ENCODE data around the gene PAK6.
A peak's percentile ranks its signal among the peaks of the same experiment; 100 is the strongest.

PAK6 gene

DNA sequence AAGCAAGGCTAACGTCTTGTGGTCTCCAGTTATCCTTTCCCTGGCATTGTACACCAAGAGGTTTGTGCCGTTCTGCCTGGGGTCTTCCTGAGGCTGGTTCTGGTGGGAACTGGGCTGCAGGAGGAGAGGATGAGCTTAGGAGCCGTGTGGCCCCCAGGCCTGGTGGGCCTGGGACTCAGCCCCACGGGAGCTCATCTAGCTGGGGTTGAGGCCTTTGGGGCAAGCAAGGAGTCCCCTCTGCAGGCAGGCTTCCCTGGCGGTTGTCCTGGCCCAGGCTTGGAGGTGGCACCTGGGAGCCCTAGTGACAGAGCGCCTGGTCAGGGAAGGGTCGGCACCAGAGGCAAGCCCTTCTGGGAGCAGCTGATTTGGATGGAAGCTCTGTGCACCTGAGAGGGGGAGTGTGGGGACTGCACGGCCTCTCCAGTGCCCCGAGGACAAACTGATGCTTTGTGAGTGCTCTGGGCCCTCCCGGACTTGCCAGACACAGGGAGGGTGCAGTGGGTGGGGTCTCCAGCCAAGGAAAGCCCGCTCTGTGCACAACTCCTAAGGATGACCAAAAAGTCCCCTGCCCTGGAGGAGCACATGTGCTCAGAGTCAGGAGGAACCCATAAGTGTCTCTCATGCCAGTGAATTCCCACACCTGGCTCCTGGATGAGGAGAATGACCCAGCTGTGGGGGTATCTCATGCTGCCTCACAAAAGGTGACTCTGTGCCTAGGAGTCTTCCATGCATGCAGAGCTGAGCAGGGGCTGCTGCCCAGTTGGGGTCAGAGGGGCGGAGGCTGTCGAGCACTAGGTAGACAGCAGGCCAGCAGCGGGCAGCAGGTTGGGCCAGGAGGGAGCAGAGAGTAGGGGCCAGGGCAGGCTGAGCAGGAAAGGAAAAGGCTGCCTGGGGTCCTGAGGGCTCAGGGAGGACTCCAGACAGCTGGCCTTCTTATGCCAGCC is 2.7 kb downstream of the PAK6 start:
- peak; percentile 7 to 12 for DNase-seq

DNA sequence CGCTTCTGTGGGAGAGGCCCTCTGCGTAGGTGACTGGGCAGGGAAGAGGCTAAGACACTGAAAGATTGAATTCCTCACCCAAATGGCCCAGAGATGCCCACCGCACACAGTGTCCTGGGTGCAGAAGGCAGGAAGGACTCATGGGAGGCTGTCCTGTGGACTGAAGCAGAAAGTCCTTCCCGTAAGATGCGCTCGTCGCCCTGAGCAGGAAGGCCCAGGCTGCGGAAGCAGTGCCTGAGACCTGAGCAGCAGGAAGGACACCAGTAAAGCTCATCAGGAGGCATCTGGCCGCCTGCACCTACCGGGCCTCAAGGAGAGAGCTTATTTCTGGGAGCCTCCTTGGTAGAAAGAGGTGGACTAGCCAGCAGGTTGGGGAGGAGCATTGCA is 3.3 kb downstream of the PAK6 start:
- peak; percentile 9 to 13 for DNase-seq

DNA sequence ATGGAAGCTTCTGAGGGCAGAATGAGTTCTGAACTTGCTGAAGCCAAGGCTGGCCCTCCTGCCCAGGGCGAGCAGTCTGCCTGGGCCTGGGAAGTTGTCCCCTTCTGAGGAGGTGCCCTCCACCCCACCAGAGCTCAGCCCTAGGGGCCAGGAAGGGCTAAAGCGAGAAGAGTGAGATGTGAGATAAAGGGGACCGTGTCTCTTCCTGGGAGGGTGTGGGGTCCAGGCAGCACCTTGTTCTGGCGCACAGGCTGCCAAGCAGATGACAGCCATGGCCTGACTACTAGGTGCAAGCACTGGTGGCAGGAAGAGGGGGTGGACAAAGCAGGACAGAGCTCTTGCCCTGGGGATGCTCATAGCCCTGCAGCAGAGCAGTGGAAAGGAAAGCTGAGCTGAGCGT is 3.7 kb downstream of the PAK6 start:
- peak in 1 of 2 experiments; percentile 6 for DNase-seq

GRCh38 chr15:40243126-40243810 is 4.4 kb downstream of the PAK6 start:
- peak in 1 of 2 experiments; percentile 8 for DNase-seq

- no peak for DNase-seq
Observed at GRCh38 chr15:40244961-40245523, 6.2 kb downstream of the PAK6 start.

DNA sequence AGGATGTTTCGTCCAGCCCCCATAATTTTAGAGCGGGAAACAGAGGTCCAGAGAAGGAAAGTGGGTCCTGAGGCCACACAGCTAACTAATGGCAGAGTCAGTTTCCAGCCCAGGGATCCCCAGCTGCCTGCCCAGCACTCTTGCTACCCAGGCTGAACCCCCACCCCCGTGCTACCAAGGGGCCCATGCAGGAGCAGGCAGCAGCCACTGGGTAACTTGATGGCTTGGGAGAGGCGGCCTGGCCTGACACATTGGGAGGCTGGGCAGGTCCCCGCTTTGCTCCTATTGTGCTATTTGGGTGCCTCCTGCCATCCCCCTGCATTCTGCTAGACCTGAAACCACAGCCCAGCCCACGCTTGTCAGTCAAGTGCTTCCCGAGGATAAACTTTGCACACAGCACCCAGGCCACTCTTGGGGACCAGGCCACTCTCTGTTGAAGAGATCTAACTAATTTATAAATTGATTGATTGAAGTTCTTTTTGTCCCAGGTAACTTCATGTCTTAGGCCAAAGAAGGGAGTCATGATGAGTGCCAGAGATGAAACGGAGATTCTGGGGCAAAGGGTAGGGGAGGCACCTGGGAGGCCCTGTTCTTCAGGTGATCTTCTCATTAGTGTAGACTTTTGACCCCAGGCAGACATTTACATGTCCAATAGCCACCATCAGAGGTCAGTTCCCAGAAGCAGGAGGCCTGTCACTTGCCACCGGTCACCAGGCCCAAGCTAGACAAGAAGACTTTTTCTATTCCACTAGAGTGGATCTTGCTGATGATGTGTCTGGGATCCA is 7.0 kb downstream of the PAK6 start:
- DNase-seq = no peak

DNA sequence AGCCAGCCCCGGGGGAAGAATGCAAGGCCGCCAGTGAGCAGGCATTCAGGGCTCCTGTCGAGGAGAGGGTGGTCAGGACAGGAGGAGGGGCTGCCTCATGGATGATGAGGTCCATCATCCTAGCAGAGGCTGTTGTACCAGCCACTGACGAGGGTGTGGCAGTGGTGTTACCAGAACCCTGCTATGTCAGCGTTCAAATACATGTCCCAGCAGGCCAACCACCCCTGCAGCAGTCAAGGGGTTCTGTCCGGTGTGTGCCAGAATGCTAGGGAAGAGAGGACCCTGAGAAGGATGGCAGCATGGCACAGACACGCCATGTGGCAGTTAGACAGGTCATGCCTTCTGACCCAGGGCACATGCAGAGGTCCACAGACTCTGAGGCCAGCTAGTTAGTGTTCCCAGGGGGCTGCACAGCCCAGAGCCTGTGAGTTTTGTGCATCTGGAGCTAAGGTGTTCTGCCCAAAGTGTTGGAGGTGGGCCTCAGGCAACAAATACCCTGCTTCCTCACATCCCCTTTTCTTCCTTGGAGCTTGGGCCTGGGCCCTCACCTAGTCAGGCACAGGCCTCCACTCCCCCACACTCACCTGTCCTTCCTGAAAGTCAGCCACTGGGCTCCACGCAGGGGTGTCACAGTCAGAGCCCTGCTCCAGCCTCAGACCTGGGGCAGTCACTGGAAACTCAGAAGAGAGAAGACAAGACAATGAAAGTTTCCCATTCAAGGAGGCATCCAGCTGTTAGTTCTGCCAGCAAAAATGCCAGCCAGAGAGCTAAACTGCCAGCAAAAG is 7.8 kb downstream of the PAK6 start:
- no peak for DNase-seq

GRCh38 chr15:40247406-40247971 is 8.6 kb downstream of the PAK6 start:
- no peak for DNase-seq

DNA sequence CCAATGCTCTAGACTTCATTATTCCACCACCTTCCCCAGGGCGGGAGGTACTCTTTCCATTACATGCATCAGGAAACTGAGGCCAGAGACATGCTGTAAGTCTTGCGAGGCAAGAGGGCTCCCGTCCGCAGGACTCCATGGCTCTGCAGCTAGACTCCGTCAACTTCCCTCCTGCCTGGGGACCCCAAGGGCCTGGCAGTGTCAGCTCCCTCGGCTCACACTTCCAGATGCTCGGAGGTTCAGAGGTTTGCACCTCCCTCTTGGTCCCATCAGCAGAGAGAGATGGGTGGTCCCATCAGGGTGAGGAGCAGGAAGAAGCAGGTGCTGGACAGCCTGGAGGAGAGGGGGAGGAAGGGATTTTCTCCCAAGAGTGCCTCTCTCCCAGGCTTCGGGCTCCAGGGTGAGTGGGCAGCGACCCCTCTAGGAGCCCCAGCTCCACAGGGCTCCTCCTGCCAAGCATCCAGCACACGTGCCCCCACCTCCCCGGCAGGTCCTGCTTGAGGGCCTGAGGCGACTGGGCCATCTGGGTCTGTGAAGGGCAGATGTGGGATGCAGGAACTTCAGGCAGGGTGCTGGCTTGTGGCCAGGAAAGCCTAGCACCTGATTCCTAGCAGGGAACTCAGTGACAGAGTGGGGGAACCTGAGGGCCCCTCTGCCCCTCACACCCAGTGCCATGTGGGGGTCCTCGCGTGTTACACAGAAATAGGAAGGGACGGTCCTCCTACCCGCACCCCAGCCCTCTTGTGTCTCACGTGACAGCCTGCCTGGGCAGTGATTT is 9.3 kb downstream of the PAK6 start:
- DNase-seq = no peak

DNA sequence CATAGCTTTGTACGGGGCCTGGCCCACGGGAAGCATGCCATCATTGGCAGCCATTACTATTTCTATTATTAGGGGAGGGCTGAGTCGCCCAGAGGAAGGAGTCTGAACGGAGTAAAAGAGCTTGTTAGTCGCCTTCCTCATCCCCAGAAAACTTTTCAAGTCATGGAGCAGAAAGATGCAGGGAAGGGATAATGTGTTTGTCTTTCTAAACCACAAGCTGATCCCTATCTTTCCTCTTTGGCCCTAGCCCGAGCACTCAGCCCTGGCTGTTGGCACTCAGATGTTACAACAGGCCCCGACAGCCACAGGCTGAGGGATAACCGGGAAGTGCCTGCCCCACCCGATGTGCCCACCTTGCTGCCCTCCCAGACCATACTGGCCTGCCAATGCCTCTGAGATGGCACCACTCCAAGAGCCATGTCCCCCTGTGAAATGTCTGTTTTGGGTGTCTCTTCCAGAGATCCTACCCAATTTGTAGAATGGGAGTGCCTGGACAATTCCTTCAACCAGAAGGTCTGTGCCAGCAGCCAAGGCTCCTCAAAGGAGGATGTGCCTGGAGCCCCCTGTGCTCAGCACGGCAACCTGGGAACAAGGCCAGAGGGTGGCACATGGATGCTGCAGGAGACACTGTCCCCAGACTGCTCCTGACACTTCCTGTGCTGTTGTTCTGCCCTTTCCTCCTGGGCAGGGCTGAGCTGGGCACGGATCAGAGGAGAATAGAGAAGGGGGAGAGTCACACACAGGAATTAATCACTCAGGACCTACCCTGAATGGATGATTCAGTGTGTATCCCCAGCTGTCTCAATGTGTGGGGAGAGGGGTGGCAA is 10.8 kb downstream of the PAK6 start:
- no peak for DNase-seq

DNA sequence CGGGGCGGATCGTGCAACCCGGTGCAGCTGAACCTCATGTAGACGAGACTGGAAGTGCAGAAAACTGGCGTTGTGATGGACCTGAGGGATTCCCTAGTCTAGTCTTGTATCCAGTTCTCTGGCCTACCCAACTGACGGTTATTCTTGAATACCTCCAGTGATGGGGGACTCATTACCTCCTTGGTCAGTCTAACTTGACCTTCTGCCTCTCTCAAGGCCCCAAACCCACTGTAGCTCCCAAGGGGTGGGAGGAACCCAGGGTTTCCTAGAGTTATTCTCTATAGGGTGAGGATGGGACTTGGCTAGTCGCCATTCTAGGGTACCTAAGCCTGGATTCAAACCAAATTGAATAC is 11.4 kb downstream of the PAK6 start:
- DNase-seq = no peak

GRCh38 chr15:40250771-40251483 is 12.1 kb downstream of the PAK6 start:
- no peak for DNase-seq

DNA sequence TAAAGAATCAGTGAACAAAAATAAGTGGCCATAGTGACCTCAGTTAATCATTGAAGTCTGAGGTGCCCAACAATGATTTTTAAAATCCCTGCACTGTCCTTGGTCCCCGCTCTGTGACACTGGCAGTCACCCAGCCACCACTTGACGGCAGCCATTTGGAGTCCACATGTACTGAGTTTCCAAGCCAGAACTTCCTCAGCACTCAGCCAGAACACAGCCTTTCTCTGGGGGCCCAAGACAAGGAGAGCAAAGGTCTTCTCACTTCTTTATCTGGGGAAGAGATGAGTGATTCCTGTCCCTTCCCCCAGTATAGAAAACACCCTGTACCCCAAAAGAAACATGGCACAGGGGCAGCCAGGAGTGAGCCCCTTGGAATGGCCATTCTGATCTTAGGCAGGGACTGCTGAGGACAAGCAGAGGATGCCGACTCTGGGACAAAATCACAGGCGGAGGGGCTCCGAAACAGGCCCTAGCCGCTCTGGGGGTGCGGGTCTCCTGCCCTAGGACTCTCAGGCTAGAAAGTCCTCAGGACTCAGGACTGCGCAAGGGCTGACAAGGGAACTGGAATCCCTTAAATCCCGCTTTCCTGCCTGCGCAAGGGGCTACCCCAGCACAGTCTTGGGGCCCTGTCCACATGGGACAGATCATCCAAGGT is 12.8 kb downstream of the PAK6 start:
- no peak for DNase-seq

DNA sequence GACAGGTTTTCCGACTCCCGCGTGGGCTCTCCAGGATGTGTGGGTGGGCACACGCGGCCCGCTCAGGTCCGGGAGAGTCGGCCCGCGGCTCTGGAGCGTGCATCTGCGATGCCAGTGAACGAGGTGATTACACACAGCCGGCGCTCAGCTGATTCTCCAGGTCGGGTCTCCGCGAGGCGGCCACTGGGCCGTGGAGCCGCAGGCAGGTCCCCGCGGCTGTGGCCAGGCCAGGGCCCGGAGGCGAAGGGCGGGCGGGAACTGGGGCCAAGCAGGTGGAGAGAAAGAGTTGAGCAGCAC is 13.2 kb downstream of the PAK6 start:
- no peak for DNase-seq

GRCh38 chr15:40252438-40253166 is 13.7 kb downstream of the PAK6 start:
- peak; percentile 37 to 39 for DNase-seq

- DNase-seq = no peak
Observed at GRCh38 chr15:40253167-40253790, 14.4 kb downstream of the PAK6 start.

GRCh38 chr15:40254452-40254851 is 15.6 kb downstream of the PAK6 start:
- DNase-seq = no peak

- DNase-seq = no peak
Observed at GRCh38 chr15:40255033-40255432, 16.2 kb downstream of the PAK6 start.

Measured in activated T-cell treated with anti-CD3 and anti-CD28 coated beads, Interleukin-2, amount 50 U/mL, for 48 hours (primary cell).